K562 (cell line): ENCODE results near the gene TDRD10. TPM values are rescaled to one million over a fixed set of nuclear protein-coding genes. Genes with fewer than 3 reads are reported as not detected.

Experiments used
- ATAC-seq: fragments of 200-7000 bp; cut with Tn5 transposase; 3 replicates; pipeline ENCODE4 v1.9.1; 2020; ENCODE audit warnings: moderate library complexity
- BruUV-seq: library from RNA; stranded (reverse); fragments of 400-500 nt; replicated peaks from 2 replicates; lab custom pipeline; 2021; lab: Mats Ljungman, UMichigan
- CTCF ChIA-PET: fragments of 300-600 bp; formaldehyde crosslinking; extraction: SDS; loops from one replicate; lab custom pipeline; 2021; ENCODE audit warnings: low intra/inter-chr PET ratio; lab: Yijun Ruan, JAX
- POLR2A ChIA-PET: fragments of 300-600, 350-650 bp; sonication (Branson Sonifier 250); formaldehyde crosslinking; extraction: SDS; loops from one replicate; lab custom pipeline; 2021; ENCODE audit warnings: antibody characterized with exemption, inconsistent platforms; lab: Yijun Ruan, JAX
- DNase-seq, 4 experiments: peaks; one replicate each; pipeline versions ENCODE4 v3.0.0 to v3.0.0-alpha.2; 2011 to 2018; ENCODE audit warnings: low spot score in 3 of 4, mixed read lengths in 3 of 4; ENCODE audit errors: extremely low read depth in 1 of 4
- FAIRE-seq: peaks from 2 replicates; lab custom pipeline; 2011; peaks lifted over from hg19 to GRCh38; lab: Jason Lieb, UNC
- H2AFZ ChIP-seq: 2 replicates; pipeline ENCODE4 v1.6.0; 2011; ENCODE audit warnings: low read depth, low read length, control low read depth, inconsistent platforms
- H3K27ac ChIP-seq: fragments of 200-600 bp; 3 replicates; pipeline ENCODE4 v1.8.0; 2011; ENCODE audit warnings: low read depth, mild to moderate bottlenecking, control low read depth, inconsistent platforms, low read length, moderate library complexity, mixed read lengths; ENCODE audit errors: extremely low read depth
- H3K27me3 ChIP-seq, 2 experiments: fragments of 300-600 bp in 1 of 2; 2 replicates in 1 of 2; 3 replicates in 1 of 2; pipeline versions ENCODE4 v1.6.0 to v1.8.0; 2011; ENCODE audit warnings: inconsistent platforms in 2 of 2, low read length in 2 of 2, mild to moderate bottlenecking in 1 of 2, mixed read lengths in 1 of 2, moderate library complexity in 1 of 2; ENCODE audit not compliant: control insufficient read depth in 2 of 2, insufficient read depth in 2 of 2
- H3K36me3 ChIP-seq: fragments of 300-600 bp; 3 replicates; pipeline ENCODE4 v1.8.0; 2011; ENCODE audit warnings: mild to moderate bottlenecking, low read length, inconsistent platforms; ENCODE audit not compliant: control insufficient read depth, insufficient read depth
- H3K4me1 ChIP-seq, 2 experiments: fragments of 200-600 bp in 1 of 2; replicated peaks in 1 of 2; 2 replicates in 1 of 2; 3 replicates in 1 of 2; pipeline versions ENCODE4 v1.5.1 to v1.8.0; 2011; ENCODE audit warnings: inconsistent platforms in 2 of 2, low read length in 2 of 2, mild to moderate bottlenecking in 1 of 2, mixed read lengths in 1 of 2, moderate library complexity in 1 of 2; ENCODE audit not compliant: control insufficient read depth in 2 of 2, insufficient read depth in 2 of 2
- H3K4me2 ChIP-seq: 2 replicates; pipeline ENCODE4 v1.6.1; 2011; ENCODE audit warnings: low read length, control low read depth, inconsistent platforms, mixed read lengths; ENCODE audit not compliant: insufficient read depth
- H3K4me3 ChIP-seq: fragments of 200-600 bp; sonication (generic), shearing (Covaris generic); 2 replicates; pipeline ENCODE4 v1.5.1; 2016; ENCODE audit warnings: control low read depth, inconsistent platforms
- H3K79me2 ChIP-seq: fragments of 200-600 bp; 3 replicates; pipeline ENCODE4 v1.8.0; 2011; ENCODE audit warnings: low read length, inconsistent platforms; ENCODE audit not compliant: control insufficient read depth, insufficient read depth
- H3K9ac ChIP-seq, 2 experiments: 2 replicates each; pipeline versions ENCODE4 v1.6.0 to v1.6.1; 2011; ENCODE audit warnings: low read depth in 2 of 2, low read length in 2 of 2, control low read depth in 1 of 2, inconsistent platforms in 1 of 2, mild to moderate bottlenecking in 1 of 2, mixed read lengths in 1 of 2; ENCODE audit not compliant: insufficient read depth in 1 of 2
- H3K9me1 ChIP-seq: one replicate; pipeline ENCODE4 v1.6.0; 2011; ENCODE audit warnings: inconsistent platforms, mild to moderate bottlenecking, low read length, moderate library complexity; ENCODE audit not compliant: control insufficient read depth, insufficient read depth
- H3K9me3 ChIP-seq: replicated peaks from 2 replicates; pipeline ENCODE4 v1.5.1; 2011; ENCODE audit warnings: low read depth, low read length, inconsistent platforms; ENCODE audit not compliant: control insufficient read depth, insufficient read depth
- H4K20me1 ChIP-seq: replicated peaks from 2 replicates; pipeline ENCODE4 v1.6.1; 2011; ENCODE audit warnings: low read length, inconsistent platforms, mixed read lengths; ENCODE audit not compliant: control insufficient read depth, insufficient read depth
- CBX3 ChIP-seq, 2 experiments: IDR thresholded peaks; 1 replicate in 1 of 2; 2 replicates in 1 of 2; pipeline ENCODE4 v1.6.1; 2012; ENCODE audit warnings: inconsistent platforms in 2 of 2, low read length in 2 of 2, borderline replicate concordance in 1 of 2, control low read depth in 1 of 2
- HDAC2 ChIP-seq: fragments of 450-650 bp; IDR thresholded peaks from 2 replicates; pipeline ENCODE4 v1.6.1; 2016; ENCODE audit warnings: mild to moderate bottlenecking
- HNRNPUL1 ChIP-seq: fragments of 200-400 bp; formaldehyde crosslinking; IDR thresholded peaks from 2 replicates; pipeline ENCODE4 v1.6.1; 2017; ENCODE audit warnings: low read length
- MYC ChIP-seq, 2 experiments: fragments of 250-450 bp in 1 of 2; sonication (Bioruptor Pico) in 1 of 2; IDR thresholded peaks; 2 replicates each; pipeline versions ENCODE4 v1.5.1 to v1.6.1; 2012 to 2021; ENCODE audit warnings: low read depth in 2 of 2, borderline replicate concordance in 1 of 2, improper control_type of control experiment in 1 of 2, low read length in 1 of 2, mild to moderate bottlenecking in 1 of 2, moderate library complexity in 1 of 2
- PTBP1 ChIP-seq: fragments of 200-400 bp; formaldehyde crosslinking; IDR thresholded peaks from 2 replicates; pipeline ENCODE4 v1.6.1; 2017; ENCODE audit warnings: low read depth, low read length
- WHSC1 ChIP-seq: IDR thresholded peaks from one replicate; pipeline ENCODE4 v1.6.1; 2012; ENCODE audit warnings: low read length, control low read depth, inconsistent platforms
- ZNF644 ChIP-seq: fragments of 200-800 bp; sonication (Bioruptor generic); IDR thresholded peaks from 2 replicates; pipeline ENCODE4 v1.6.1; 2016; ENCODE audit warnings: low read depth, missing genetic modification characterization, missing compliant biosample characterization
- WGBS: fragments of 100-300 bp; shearing (Covaris generic); methylation state at CpG from one replicate; pipeline ENCODE4 v1.1.6; 2016; ENCODE audit warnings: low coverage, mixed read lengths; ENCODE audit not compliant: insufficient coverage; ENCODE audit errors: missing lambda C conversion rate; 5-methylcytosine and 5-hydroxymethylcytosine counted together
- in situ Hi-C: fragments of 300-500 bp; cut with MboI; formaldehyde crosslinking; loops from 4 replicates; pipeline ENCODE4 v1.15.0; 2018; ENCODE audit warnings: inconsistent platforms, mixed read lengths
- intact Hi-C: fragments of 100-400 bp; cut with micrococcal nuclease; formaldehyde crosslinking; loops from 2 replicates; pipeline ENCODE4 v1.14.2; 2022
- polyA plus RNA-seq, 8 experiments: library from polyadenylated mRNA; depleted of rRNA in 4 of 8; stranded (reverse) in 5 of 8; unstranded in 3 of 8; fragments of >200 nt; fragmentation: Nextera tagmentation in 2 of 8; fragmentation: Illumina TruSeq in 1 of 8; extraction: Ambion mirVana in 2 of 8; extraction: Trizol in 1 of 8; gene quantifications; 2 replicates each; pipeline versions ENCODE4 v1.2.1 to v1.2.3, GENCODE V29; 2011 to 2014; ENCODE audit warnings: inconsistent platforms in 1 of 8, missing spikeins in 1 of 8
- total RNA-seq, 7 experiments: library from RNA; depleted of rRNA in 6 of 7; stranded (reverse); fragments of >200 nt in 6 of 7; fragmentation: Illumina TruSeq in 2 of 7; extraction: Trizol in 2 of 7; gene quantifications; 2 replicates each; pipeline versions ENCODE4 v1.2.1 to v1.2.3, GENCODE V29; 2011 to 2021; ENCODE audit warnings: low replicate concordance in 1 of 7
- TF ChIP-seq, protein P1 (sequence below): IDR thresholded peaks from 2 replicates; pipeline ENCODE4 v1.6.1; 2012; ENCODE audit warnings: low read depth, low read length, improper control_type of control experiment, borderline replicate concordance
- TF ChIP-seq, protein P2 (sequence below): fragments of 250-450 bp; sonication (Bioruptor Pico); IDR thresholded peaks from 2 replicates; pipeline ENCODE4 v1.5.0; 2021
- TF ChIP-seq, protein P3 (sequence below), 3 experiments: fragments of 200-800 bp in 1 of 3; fragments of 250-450 bp in 1 of 3; fragments of 450-650 bp in 1 of 3; sonication (Bioruptor Pico) in 1 of 3; sonication (Bioruptor generic) in 1 of 3; formaldehyde crosslinking in 1 of 3; IDR thresholded peaks; 2 replicates each; pipeline versions ENCODE4 v1.6.1 to v1.8.0; 2016 to 2022; ENCODE audit warnings: mild to moderate bottlenecking in 2 of 3, missing genetic modification characterization in 2 of 3, missing compliant biosample characterization in 1 of 3, moderate library complexity in 1 of 3
- TF ChIP-seq, protein P4 (sequence below): fragments of 450-650 bp; formaldehyde crosslinking; IDR thresholded peaks from 2 replicates; pipeline ENCODE4 v1.4.0; 2020; ENCODE audit warnings: mild to moderate bottlenecking, moderate library complexity

Gene TDRD10
- total and polyA plus RNA-seq, 9 of the 15 experiments (the other 6 are each of a cell fraction or from before 2014, with no cell fraction given), result not detected

DNA sequence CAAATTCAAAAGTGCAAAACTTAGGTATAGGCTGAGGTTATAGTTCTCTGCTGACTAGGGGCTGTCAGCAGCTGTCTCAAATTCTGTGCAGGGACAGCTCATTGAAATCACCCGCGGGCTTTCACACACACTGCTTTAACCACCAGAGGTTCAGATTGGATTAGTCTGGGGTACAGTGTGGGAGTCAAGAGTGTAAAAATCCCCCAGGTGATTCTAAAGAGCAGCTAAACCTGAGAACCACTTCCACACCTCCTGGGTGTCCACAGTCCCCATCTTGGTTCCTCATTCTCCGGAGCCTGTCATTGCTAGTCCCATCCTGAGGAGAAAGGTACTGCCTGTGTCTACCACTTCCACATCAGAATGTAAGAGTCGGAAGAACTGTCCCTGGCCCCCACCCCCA, 9.9 kb upstream of the TDRD10 start (continued):
- TF ChIP-seq, protein P1, sequence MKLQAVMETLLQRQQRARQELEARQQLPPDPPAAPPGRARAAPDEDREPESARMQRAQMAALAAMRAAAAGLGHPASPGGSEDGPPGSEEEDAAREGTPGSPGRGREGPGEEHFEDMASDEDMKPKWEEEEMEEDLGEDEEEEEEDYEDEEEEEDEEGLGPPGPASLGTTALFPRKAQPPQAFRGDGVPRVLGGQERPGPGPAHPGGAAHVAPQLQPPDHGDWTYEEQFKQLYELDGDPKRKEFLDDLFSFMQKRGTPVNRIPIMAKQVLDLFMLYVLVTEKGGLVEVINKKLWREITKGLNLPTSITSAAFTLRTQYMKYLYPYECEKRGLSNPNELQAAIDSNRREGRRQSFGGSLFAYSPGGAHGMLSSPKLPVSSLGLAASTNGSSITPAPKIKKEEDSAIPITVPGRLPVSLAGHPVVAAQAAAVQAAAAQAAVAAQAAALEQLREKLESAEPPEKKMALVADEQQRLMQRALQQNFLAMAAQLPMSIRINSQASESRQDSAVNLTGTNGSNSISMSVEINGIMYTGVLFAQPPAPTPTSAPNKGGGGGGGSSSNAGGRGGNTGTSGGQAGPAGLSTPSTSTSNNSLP, result no peak
- TF ChIP-seq, protein P2, sequence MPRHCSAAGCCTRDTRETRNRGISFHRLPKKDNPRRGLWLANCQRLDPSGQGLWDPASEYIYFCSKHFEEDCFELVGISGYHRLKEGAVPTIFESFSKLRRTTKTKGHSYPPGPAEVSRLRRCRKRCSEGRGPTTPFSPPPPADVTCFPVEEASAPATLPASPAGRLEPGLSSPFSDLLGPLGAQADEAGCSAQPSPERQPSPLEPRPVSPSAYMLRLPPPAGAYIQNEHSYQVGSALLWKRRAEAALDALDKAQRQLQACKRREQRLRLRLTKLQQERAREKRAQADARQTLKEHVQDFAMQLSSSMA (CRISPR knock-in tag), result no peak
- TF ChIP-seq CBX3 (IDR thresholded peaks at IDR 0.05; ENCODE audit: borderline replicate concordance in 1 of 2, low read length in 2 of 2) (no peak), WHSC1 (no peak), ZNF644 (tag) (no peak)

DNA sequence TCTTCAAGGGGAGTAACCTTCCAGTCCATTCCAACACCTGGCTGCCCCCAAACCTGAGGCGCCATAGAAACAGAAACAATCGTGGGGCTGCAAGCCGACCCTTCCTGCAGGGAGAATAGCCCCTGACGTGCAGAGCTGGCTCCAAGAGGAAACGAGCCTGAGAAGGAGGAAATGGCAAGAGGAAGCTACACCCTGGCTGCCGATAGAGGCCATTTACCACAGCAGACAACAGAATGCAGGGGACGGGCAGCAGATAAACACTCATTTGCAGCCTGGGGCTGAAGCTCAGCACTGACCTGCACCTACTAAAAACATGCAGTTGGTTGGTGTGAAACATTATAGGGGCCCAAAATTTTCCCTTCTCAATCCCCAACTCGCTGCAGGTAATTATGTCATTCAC, 8.7 kb upstream of the TDRD10 start:
- H2AFZ ChIP-seq, result peak overlapping the region; percentile 70
- no peaks in the 10 kb centered on the region for H4K20me1 ChIP-seq
- H3K27me3 ChIP-seq, result no peaks in the 10 kb centered on the region
- no peaks in the 10 kb centered on the region for H3K9me3 ChIP-seq
- H3K79me2 ChIP-seq, result no peaks in the 10 kb centered on the region
- no peak overlapping the region for H3K4me3 ChIP-seq
- FAIRE-seq (no peak), ATAC-seq (peak; percentile 63), DNase-seq (peak in 2 of 4 experiments; percentile 22 to 44)
- in situ Hi-C loops (no loop called here), intact Hi-C loops (no loop called here)
- H3K36me3 ChIP-seq, result no peaks in the 10 kb centered on the region
- peak overlapping the region; percentile 10; the same call in 1 of the 2 replicates for H3K4me2 ChIP-seq
- no TSS peak for BruUV-seq
- ChIA-PET CTCF (no interaction called here), POLR2A (interaction anchor here (0.9 kb wide), 1 partner anchor 41 kb away, joined by 4 read pairs; no protein-coding TSS in a partner anchor)
- H3K27ac ChIP-seq, result no peak overlapping the region
- peaks cover 3% of the 10 kb centered on the region for H3K9me1 ChIP-seq
- no peak overlapping the region; a peak in 1 of 4 replicates for H3K9ac ChIP-seq
- peaks cover 14 to 39% of the 10 kb centered on the region in 2 experiments for H3K4me1 ChIP-seq
- 4% methylated on average over 8 of the region's 8 CpGs for WGBS
- TF ChIP-seq MYC (IDR thresholded peaks at IDR 0.05; ENCODE audit: low read depth, low read length), result no peak
- no peak for TF ChIP-seq MYC (CRISPR knock-in tag; IDR thresholded peaks at IDR 0.05; ENCODE audit: borderline replicate concordance, low read depth)
- TF ChIP-seq HDAC2, result no peak
- TF ChIP-seq HNRNPUL1, result no peak
- TF ChIP-seq, protein P3, sequence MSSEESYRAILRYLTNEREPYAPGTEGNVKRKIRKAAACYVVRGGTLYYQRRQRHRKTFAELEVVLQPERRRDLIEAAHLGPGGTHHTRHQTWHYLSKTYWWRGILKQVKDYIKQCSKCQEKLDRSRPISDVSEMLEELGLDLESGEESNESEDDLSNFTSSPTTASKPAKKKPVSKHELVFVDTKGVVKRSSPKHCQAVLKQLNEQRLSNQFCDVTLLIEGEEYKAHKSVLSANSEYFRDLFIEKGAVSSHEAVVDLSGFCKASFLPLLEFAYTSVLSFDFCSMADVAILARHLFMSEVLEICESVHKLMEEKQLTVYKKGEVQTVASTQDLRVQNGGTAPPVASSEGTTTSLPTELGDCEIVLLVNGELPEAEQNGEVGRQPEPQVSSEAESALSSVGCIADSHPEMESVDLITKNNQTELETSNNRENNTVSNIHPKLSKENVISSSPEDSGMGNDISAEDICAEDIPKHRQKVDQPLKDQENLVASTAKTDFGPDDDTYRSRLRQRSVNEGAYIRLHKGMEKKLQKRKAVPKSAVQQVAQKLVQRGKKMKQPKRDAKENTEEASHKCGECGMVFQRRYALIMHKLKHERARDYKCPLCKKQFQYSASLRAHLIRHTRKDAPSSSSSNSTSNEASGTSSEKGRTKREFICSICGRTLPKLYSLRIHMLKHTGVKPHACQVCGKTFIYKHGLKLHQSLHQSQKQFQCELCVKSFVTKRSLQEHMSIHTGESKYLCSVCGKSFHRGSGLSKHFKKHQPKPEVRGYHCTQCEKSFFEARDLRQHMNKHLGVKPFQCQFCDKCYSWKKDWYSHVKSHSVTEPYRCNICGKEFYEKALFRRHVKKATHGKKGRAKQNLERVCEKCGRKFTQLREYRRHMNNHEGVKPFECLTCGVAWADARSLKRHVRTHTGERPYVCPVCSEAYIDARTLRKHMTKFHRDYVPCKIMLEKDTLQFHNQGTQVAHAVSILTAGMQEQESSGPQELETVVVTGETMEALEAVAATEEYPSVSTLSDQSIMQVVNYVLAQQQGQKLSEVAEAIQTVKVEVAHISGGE (CRISPR knock-in tag; IDR thresholded peaks at IDR 0.05), result 0 out of 6 replicates have a peak, but pooled peaks of 1 of the 3 experiments have one; percentile 16
- TF ChIP-seq, protein P4, sequence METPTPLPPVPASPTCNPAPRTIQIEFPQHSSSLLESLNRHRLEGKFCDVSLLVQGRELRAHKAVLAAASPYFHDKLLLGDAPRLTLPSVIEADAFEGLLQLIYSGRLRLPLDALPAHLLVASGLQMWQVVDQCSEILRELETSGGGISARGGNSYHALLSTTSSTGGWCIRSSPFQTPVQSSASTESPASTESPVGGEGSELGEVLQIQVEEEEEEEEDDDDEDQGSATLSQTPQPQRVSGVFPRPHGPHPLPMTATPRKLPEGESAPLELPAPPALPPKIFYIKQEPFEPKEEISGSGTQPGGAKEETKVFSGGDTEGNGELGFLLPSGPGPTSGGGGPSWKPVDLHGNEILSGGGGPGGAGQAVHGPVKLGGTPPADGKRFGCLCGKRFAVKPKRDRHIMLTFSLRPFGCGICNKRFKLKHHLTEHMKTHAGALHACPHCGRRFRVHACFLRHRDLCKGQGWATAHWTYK, result 0 out of 2 replicates have a peak, but pooled peaks have one; percentile 13
- no peak for TF ChIP-seq PTBP1
